SK-N-SH (cell line): ENCODE data around the gene NCAN. TPM values are rescaled to one million over a fixed set of nuclear protein-coding genes. Genes with fewer than 3 reads are reported as not detected.

ENCODE experiments used
- CTCF ChIA-PET: fragments of 300-600, 350-600 bp; formaldehyde crosslinking; extraction: SDS; loops from one replicate; lab custom pipeline; 2021; lab: Yijun Ruan, JAX
- POLR2A ChIA-PET: fragments of 350-600 bp; sonication (Branson Sonifier 250); formaldehyde crosslinking; extraction: SDS; loops from one replicate; lab custom pipeline; 2020; ENCODE audit warnings: antibody characterized with exemption, inconsistent platforms; lab: Yijun Ruan, JAX
- DNase-seq: peaks from one replicate; pipeline ENCODE4 v3.0.0; 2012
- H2AFZ ChIP-seq: fragments of 200-600 bp; sonication (generic); 2 replicates; pipeline ENCODE4 v1.8.1; 2016; ENCODE audit warnings: antibody characterized with exemption, mild to moderate bottlenecking, low read depth
- H3F3A ChIP-seq: fragments of 200-600 bp; sonication (generic); replicated peaks from 2 replicates; pipeline ENCODE3; 2016; ENCODE audit warnings: antibody characterized with exemption, mild to moderate bottlenecking; ENCODE audit not compliant: insufficient read depth
- H3K27ac ChIP-seq, 2 experiments: fragments of 200-500 bp in 1 of 2; fragments of 200-600 bp in 1 of 2; sonication (Bioruptor generic) in 1 of 2; sonication (generic), shearing (Covaris generic) in 1 of 2; 2 replicates each; pipeline versions ENCODE4 v1.5.1 to v1.6.1; 2014 to 2016; ENCODE audit warnings: low read depth in 2 of 2, inconsistent platforms in 1 of 2, low read length in 1 of 2, mild to moderate bottlenecking in 1 of 2, mixed read lengths in 1 of 2
- H3K27me3 ChIP-seq: fragments of 200-600 bp; sonication (generic), shearing (Covaris generic); 2 replicates; pipeline ENCODE4 v1.6.1; 2016; ENCODE audit warnings: mixed run types; ENCODE audit not compliant: insufficient read depth
- H3K36me3 ChIP-seq, 2 experiments: fragments of 200-500 bp in 1 of 2; fragments of 200-600 bp in 1 of 2; sonication (Bioruptor generic) in 1 of 2; sonication (generic) in 1 of 2; replicated peaks in 1 of 2; 2 replicates each; pipeline versions ENCODE3 to v1.5.1; 2014 to 2016; ENCODE audit warnings: low read length in 1 of 2, mild to moderate bottlenecking in 1 of 2; ENCODE audit not compliant: insufficient read depth in 2 of 2, control insufficient read depth in 1 of 2
- H3K4me1 ChIP-seq, 2 experiments: fragments of 200-500 bp in 1 of 2; fragments of 200-600 bp in 1 of 2; sonication (Bioruptor generic) in 1 of 2; sonication (generic), shearing (Covaris generic) in 1 of 2; 2 replicates each; pipeline versions ENCODE4 v1.5.1 to v1.6.1; 2014 to 2016; ENCODE audit warnings: low read depth in 1 of 2, low read length in 1 of 2, mixed run types in 1 of 2; ENCODE audit not compliant: insufficient read depth in 2 of 2, control insufficient read depth in 1 of 2
- H3K4me2 ChIP-seq: fragments of 200-600 bp; sonication (generic), shearing (Covaris generic); 2 replicates; pipeline ENCODE4 v1.6.1; 2017; ENCODE audit warnings: mixed run types
- H3K4me3 ChIP-seq, 2 experiments: fragments of 200-500 bp in 1 of 2; fragments of 200-600 bp in 1 of 2; sonication (Bioruptor generic) in 1 of 2; sonication (generic), shearing (Covaris generic) in 1 of 2; 2 replicates each; pipeline versions ENCODE4 v1.5.1 to v1.8.1; 2014 to 2016; ENCODE audit warnings: low read depth in 2 of 2, inconsistent platforms in 1 of 2, low read length in 1 of 2, mild to moderate bottlenecking in 1 of 2, mixed read lengths in 1 of 2, moderate library complexity in 1 of 2
- H3K79me2 ChIP-seq: fragments of 200-600 bp; sonication (generic); 2 replicates; pipeline ENCODE4 v1.8.1; 2017; ENCODE audit warnings: mild to moderate bottlenecking; ENCODE audit not compliant: insufficient read depth
- H3K9ac ChIP-seq: fragments of 200-600 bp; sonication (generic); 2 replicates; pipeline ENCODE4 v1.6.1; 2017; ENCODE audit warnings: mixed run types
- H3K9me2 ChIP-seq: fragments of 200-600 bp; sonication (generic); 2 replicates; pipeline ENCODE4 v1.6.1; 2017; ENCODE audit warnings: mixed run types
- H3K9me3 ChIP-seq: fragments of 200-600 bp; sonication (generic); 2 replicates; pipeline ENCODE4 v1.6.1; 2017; ENCODE audit warnings: mixed run types, mild to moderate bottlenecking, moderate library complexity
- H4K20me1 ChIP-seq: fragments of 200-600 bp; sonication (generic); 2 replicates; pipeline ENCODE4 v1.6.1; 2017; ENCODE audit warnings: mild to moderate bottlenecking, mixed run types; ENCODE audit not compliant: insufficient read depth
- CTCF ChIP-seq: fragments of 200-600 bp; sonication (generic); IDR thresholded peaks from 2 replicates; pipeline ENCODE4 v1.6.1; 2017; ENCODE audit warnings: antibody characterized with exemption, mild to moderate bottlenecking, moderate library complexity
- EP300 ChIP-seq, 2 experiments: IDR thresholded peaks; 2 replicates each; pipeline versions ENCODE4 v1.4.0 to v1.6.1; 2012; ENCODE audit warnings: borderline replicate concordance in 1 of 2, low read depth in 1 of 2, low read length in 1 of 2
- EZH2phosphoT487 ChIP-seq: fragments of 200-600 bp; sonication (generic); IDR thresholded peaks from 2 replicates; pipeline ENCODE4 v1.6.1; 2017; ENCODE audit warnings: low read depth, mixed run types, mild to moderate bottlenecking, antibody characterized with exemption, moderate library complexity, borderline replicate concordance
- FOSL2 ChIP-seq: IDR thresholded peaks from 2 replicates; pipeline ENCODE4 v1.4.0; 2012; ENCODE audit warnings: low read depth, mild to moderate bottlenecking, moderate library complexity, borderline replicate concordance
- FOXJ3 ChIP-seq: sonication (generic); formaldehyde crosslinking; IDR thresholded peaks from 2 replicates; pipeline ENCODE4 v1.5.1; 2020; ENCODE audit warnings: mild to moderate bottlenecking, missing genetic modification reagents
- FOXM1 ChIP-seq: IDR thresholded peaks from 2 replicates; pipeline ENCODE4 v1.4.0; 2012; ENCODE audit warnings: low read depth, mild to moderate bottlenecking
- GABPA ChIP-seq: IDR thresholded peaks from 2 replicates; pipeline ENCODE4 v1.4.0; 2012; ENCODE audit warnings: low read depth, mild to moderate bottlenecking
- GATA2 ChIP-seq: sonication (generic); formaldehyde crosslinking; IDR thresholded peaks from 2 replicates; pipeline ENCODE4 v1.5.0; 2020; ENCODE audit warnings: mild to moderate bottlenecking, missing genetic modification reagents
- IRF3 ChIP-seq: fragments of 150-350 bp; IDR thresholded peaks from 2 replicates; pipeline ENCODE4 v1.6.1; 2016; ENCODE audit warnings: mild to moderate bottlenecking, low read depth, low read length
- MXI1 ChIP-seq: IDR thresholded peaks from 2 replicates; pipeline ENCODE4 v1.6.1; 2012; ENCODE audit warnings: mild to moderate bottlenecking, low read depth, low read length, improper control_type of control experiment
- PBX3 ChIP-seq: IDR thresholded peaks from 2 replicates; pipeline ENCODE4; 2012
- RAD21 ChIP-seq: IDR thresholded peaks from 2 replicates; pipeline ENCODE4 v1.6.1; 2012; ENCODE audit warnings: mild to moderate bottlenecking, low read length
- RCOR1 ChIP-seq: fragments of 150-350 bp; IDR thresholded peaks from 2 replicates; pipeline ENCODE4 v1.6.1; 2017; ENCODE audit warnings: antibody characterized with exemption, low read length
- RXRA ChIP-seq: IDR thresholded peaks from 2 replicates; pipeline ENCODE4 v1.4.0; 2012; ENCODE audit warnings: low read depth, mild to moderate bottlenecking, borderline replicate concordance
- SIN3A ChIP-seq: IDR thresholded peaks from 2 replicates; pipeline ENCODE4 v1.6.1; 2012; ENCODE audit warnings: low read depth, mild to moderate bottlenecking, low read length, moderate library complexity, borderline replicate concordance
- TAF1 ChIP-seq: IDR thresholded peaks from 2 replicates; pipeline ENCODE4 v1.6.1; 2012; ENCODE audit warnings: low read depth, mild to moderate bottlenecking, low read length, moderate library complexity, borderline replicate concordance
- TEAD4 ChIP-seq: IDR thresholded peaks from 2 replicates; pipeline ENCODE4 v1.4.0; 2012; ENCODE audit warnings: mild to moderate bottlenecking, borderline replicate concordance; ENCODE audit not compliant: insufficient read depth
- USF1 ChIP-seq: IDR thresholded peaks from 2 replicates; pipeline ENCODE4 v1.4.0; 2012; ENCODE audit warnings: low read depth, borderline replicate concordance
- USF2 ChIP-seq: fragments of 150-350 bp; IDR thresholded peaks from 2 replicates; pipeline ENCODE4 v1.6.1; 2017; ENCODE audit warnings: antibody characterized with exemption, low read length, low read depth, borderline replicate concordance
- YY1 ChIP-seq: IDR thresholded peaks from 2 replicates; pipeline ENCODE4 v1.4.0; 2012; ENCODE audit warnings: low read depth, mild to moderate bottlenecking
- WGBS: methylation state at CpG from one replicate; pipeline ENCODE4 v1.1.6; 2017; ENCODE audit warnings: low lambda C conversion rate; 5-methylcytosine and 5-hydroxymethylcytosine counted together
- polyA plus RNA-seq, 3 experiments: library from polyadenylated mRNA; depleted of rRNA; stranded (reverse); fragments of >200 nt; gene quantifications; 2 replicates each; pipeline ENCODE4 v1.2.3, GENCODE V29; 2012

NCAN gene
- polyA plus RNA-seq, 1 of the 3 experiments (the other 2 are of a cell fraction), result 0.03 TPM

GRCh38 chr19:19227217-19227616, 15.5 kb downstream of the NCAN start:
- H3K4me3 ChIP-seq, result no peak overlapping the region
- H3K9ac ChIP-seq, result no peak overlapping the region
- H3K27me3 ChIP-seq, result no peaks in the 10 kb centered on the region
- H3K4me2 ChIP-seq, result no peak overlapping the region
- CTCF ChIA-PET, result interaction anchor here (0.9 kb wide), 2 partner anchors 10 to 53 kb away, joined by 3 to 4 read pairs; no protein-coding TSS in a partner anchor
- no peaks in the 10 kb centered on the region for H3K36me3 ChIP-seq
- H4K20me1 ChIP-seq, result no peaks in the 10 kb centered on the region
- no peak for DNase-seq
- H2AFZ ChIP-seq, result no peak overlapping the region
- no peak for TF ChIP-seq RAD21
- no peak for TF ChIP-seq EP300 (IDR thresholded peaks at IDR 0.05; ENCODE audit: borderline replicate concordance in 1 of 2, low read depth in 1 of 2, low read length in 1 of 2)
- no peak for TF ChIP-seq RXRA
- TF ChIP-seq EZH2phosphoT487, result no peak
- TF ChIP-seq MXI1, result no peak
- no peak for TF ChIP-seq GATA2 (CRISPR knock-in tag)
- TF ChIP-seq TAF1, result no peak
- no peak for TF ChIP-seq PBX3
- no peak for TF ChIP-seq IRF3
- no peak for TF ChIP-seq FOXM1
- TF ChIP-seq CTCF, result no peak
- 63% methylated on average over 2 of the region's 4 CpGs for WGBS
- H3K4me1 ChIP-seq, result no peaks in the 10 kb centered on the region
- H3K9me3 ChIP-seq, result no peaks in the 10 kb centered on the region
- H3K27ac ChIP-seq, result no peak overlapping the region
- H3K79me2 ChIP-seq, result no peaks in the 10 kb centered on the region
- no peaks in the 10 kb centered on the region for H3F3A ChIP-seq
- POLR2A ChIA-PET, result no interaction called here
- no peaks in the 10 kb centered on the region for H3K9me2 ChIP-seq

- Histone ChIP-seq H3K4me3 (no peak overlapping the region), H3K79me2 (no peaks in the 10 kb centered on the region), H3K27me3 (no peaks in the 10 kb centered on the region), H3K9me2 (no peaks in the 10 kb centered on the region), H3K4me2 (no peak overlapping the region), H4K20me1 (no peaks in the 10 kb centered on the region), H3K36me3 (no peaks in the 10 kb centered on the region), H2AFZ (no peak overlapping the region), H3K9ac (no peak overlapping the region), H3K9me3 (peaks cover 5% of the 10 kb centered on the region), H3K4me1 (no peaks in the 10 kb centered on the region), H3F3A (no peaks in the 10 kb centered on the region), H3K27ac (no peak overlapping the region)
- 74% methylated on average over 3 of the region's 3 CpGs for WGBS
- ChIA-PET CTCF (interaction anchor here (0.7 to 1.1 kb wide), 4 partner anchors 10 to 84 kb away, joined by 3 to 4 read pairs (median 4); no protein-coding TSS in a partner anchor), POLR2A (no interaction called here)
- no peak for DNase-seq
- TF ChIP-seq FOSL2 (no peak), RAD21 (no peak), FOXJ3 (no peak), USF2 (no peak), GABPA (no peak), TEAD4 (no peak), RCOR1 (no peak), YY1 (no peak), IRF3 (no peak), SIN3A (no peak), USF1 (no peak), MXI1 (no peak), TAF1 (no peak), RXRA (no peak), EZH2phosphoT487 (no peak)
Measured at GRCh38 chr19:19229701-19230100, 17.9 kb downstream of the NCAN start.
